Spleen (tissue), 11 donors: ENCODE results near the gene RAI14. TPM values are rescaled to one million over a fixed set of nuclear protein-coding genes. Genes with fewer than 3 reads are reported as not detected.

ENCODE experiments used
- DNase-seq: peaks from one replicate; pipeline ENCODE4 v3.0.0-alpha.2; 2020
- H3K27ac ChIP-seq, 8 donors: fragments of 200-600 bp; sonication (generic) in 7 of 8; 1 replicate in 4 of 8; 2 replicates in 4 of 8; pipeline versions ENCODE4 v1.5.0 to v1.8.0; 2016 to 2021; ENCODE audit warnings: inconsistent platforms in 4 of 8, mild to moderate bottlenecking in 4 of 8, moderate library complexity in 1 of 8
- H3K27me3 ChIP-seq, 7 donors: fragments of 200-600 bp; sonication (generic) in 6 of 7; replicated peaks in 1 of 7; 1 replicate in 4 of 7; 2 replicates in 3 of 7; pipeline versions ENCODE4 v1.5.0 to v1.8.0; 2016 to 2021; ENCODE audit warnings: inconsistent platforms in 3 of 7, mild to moderate bottlenecking in 1 of 7
- H3K36me3 ChIP-seq, 6 donors: fragments of 200-600 bp; sonication (generic) in 5 of 6; 1 replicate in 4 of 6; 2 replicates in 2 of 6; pipeline versions ENCODE4 v1.5.0 to v1.8.0; 2016 to 2021; ENCODE audit warnings: inconsistent platforms in 2 of 6
- H3K4me1 ChIP-seq, 6 donors: fragments of 200-600 bp; sonication (generic) in 5 of 6; 1 replicate in 3 of 6; 2 replicates in 3 of 6; pipeline versions ENCODE4 v1.5.0 to v1.8.0; 2016 to 2021; ENCODE audit warnings: inconsistent platforms in 3 of 6
- H3K4me3 ChIP-seq, 8 donors: fragments of 200-600 bp; sonication (generic) in 7 of 8; 1 replicate in 4 of 8; 2 replicates in 4 of 8; pipeline versions ENCODE4 v1.5.0 to v1.8.0; 2016 to 2021; ENCODE audit warnings: inconsistent platforms in 4 of 8, mild to moderate bottlenecking in 4 of 8, moderate library complexity in 2 of 8
- H3K9me3 ChIP-seq, 8 donors: fragments of 200-600 bp; sonication (generic) in 7 of 8; 1 replicate in 4 of 8; 2 replicates in 4 of 8; pipeline versions ENCODE4 v1.5.0 to v1.8.0; 2016 to 2021; ENCODE audit warnings: inconsistent platforms in 4 of 8
- POLR2A ChIP-seq, 3 donors: fragments of 450-650 bp; IDR thresholded peaks; one replicate each; pipeline ENCODE4 v1.5.1; 2017; ENCODE audit warnings: antibody characterized with exemption in 3 of 3, mild to moderate bottlenecking in 1 of 3
- POLR2AphosphoS5 ChIP-seq, 3 donors: sonication (generic); formaldehyde crosslinking; IDR thresholded peaks; one replicate each; pipeline ENCODE4 v1.5.1; 2017; ENCODE audit warnings: antibody characterized with exemption in 3 of 3
- WGBS, 5 donors: extraction: QIAGEN DNeasy Blood & Tissue Kit in 3 of 5; methylation state at CpG; one replicate each; pipeline versions ENCODE4 v1.1.5 to v1.1.7; 2013 to 2018; 5-methylcytosine and 5-hydroxymethylcytosine counted together
- intact Hi-C: fragments of 100-400 bp; cut with DNase I; formaldehyde crosslinking; loops from one replicate; pipeline ENCODE4 v1.15.0; 2023; ENCODE audit warnings: low total_unique reads
- polyA plus RNA-seq, 3 donors: library from polyadenylated mRNA; stranded (reverse); fragments of 200-250 nt; gene quantifications; one replicate each; pipeline ENCODE4 v1.2.1, GENCODE V29; 2013
- total RNA-seq, 7 donors: library from RNA; depleted of rRNA in 3 of 7; stranded (reverse); fragments of >200 nt in 3 of 7; fragmentation: NEBNext Ultra II Directional in 4 of 7; extraction: Animal tissue kit (Norgen Biotek cat#: 25700) in 4 of 7; gene quantifications; one replicate each; pipeline versions ENCODE4 v1.1.0 to v1.2.1, GENCODE V29; 2016 to 2021
- TF ChIP-seq, protein P1 (sequence below), 11 experiments: fragments of 200-600 bp in 7 of 11; fragments of 450-650 bp in 4 of 11; sonication (generic) in 4 of 11; IDR thresholded peaks in 8 of 11; conservative IDR thresholded peaks in 3 of 11; 1 replicate in 7 of 11; 2 replicates in 4 of 11; pipeline versions ENCODE4 v1.4.0 to v1.8.0; 2016 to 2021; ENCODE audit warnings: antibody characterized with exemption in 11 of 11, inconsistent platforms in 4 of 11, mild to moderate bottlenecking in 1 of 11
- donor health status: healthy with polysubstance abuse.
- donor health status: DM: no; HTN: no; CAD: no; lungs with moderate emphysema.
- donor health status: DM: no; HTN: no; CAD: no.
- donor health status: Bipolar disorder and iron deficiency.
- donor health status: healthy.
- donor health status: DM: no; HTN: no; CAD: no.
- donor health status: DM: yes; HTN: yes; CAD: no.

Gene RAI14
- total and polyA plus RNA-seq, 10 donors = 14.2 to 217 (median 116) TPM

DNA sequence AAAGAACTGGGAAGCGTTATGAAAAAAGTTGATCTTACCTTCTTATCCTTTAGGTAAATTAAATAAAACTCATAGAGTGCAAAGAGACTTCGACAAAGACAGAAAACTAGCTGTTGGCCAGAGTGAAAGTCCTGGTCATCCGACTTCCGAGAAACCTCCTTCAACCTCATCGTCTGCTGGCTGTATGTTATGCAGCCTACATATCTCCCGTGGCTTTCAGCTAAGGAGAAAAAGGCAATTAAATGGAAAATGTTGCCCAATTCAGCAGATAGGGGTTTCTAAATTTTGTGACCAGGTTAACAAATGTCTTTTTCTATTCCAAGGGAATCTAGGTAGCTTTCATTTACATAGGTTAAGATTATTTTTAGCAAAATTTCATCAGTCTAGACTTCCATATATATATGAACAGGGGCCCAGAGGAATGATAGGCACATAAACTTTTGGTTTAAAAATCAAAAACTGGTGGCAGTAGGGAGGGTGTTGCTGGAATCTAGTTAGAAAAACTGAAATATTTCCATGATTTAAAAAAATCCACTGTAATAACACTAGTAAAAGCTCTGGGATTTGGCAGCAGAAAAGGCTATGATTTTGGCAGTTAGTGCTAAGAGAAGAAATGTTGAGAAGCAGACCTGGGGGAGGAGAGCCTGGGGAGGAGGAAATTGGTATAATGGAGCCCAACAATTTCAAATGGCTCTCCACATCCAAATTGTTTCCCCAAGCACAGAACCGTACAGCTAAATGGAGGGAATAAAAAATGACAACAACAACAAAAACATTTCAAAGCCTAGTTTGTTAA, 32.1 kb downstream of the RAI14 start:
- intact Hi-C loops = no loop called here
- no peaks in the 10 kb centered on the region for H3K9me3 ChIP-seq
- no peak for DNase-seq
- H3K4me1 ChIP-seq = peaks cover 0 to 32% (median 12%) of the 10 kb centered on the region in 6 donors
- TF ChIP-seq POLR2AphosphoS5 (IDR thresholded peaks at IDR 0.05) (no peak), POLR2A (IDR thresholded peaks at IDR 0.05) (no peak)
- TF ChIP-seq, protein P1, sequence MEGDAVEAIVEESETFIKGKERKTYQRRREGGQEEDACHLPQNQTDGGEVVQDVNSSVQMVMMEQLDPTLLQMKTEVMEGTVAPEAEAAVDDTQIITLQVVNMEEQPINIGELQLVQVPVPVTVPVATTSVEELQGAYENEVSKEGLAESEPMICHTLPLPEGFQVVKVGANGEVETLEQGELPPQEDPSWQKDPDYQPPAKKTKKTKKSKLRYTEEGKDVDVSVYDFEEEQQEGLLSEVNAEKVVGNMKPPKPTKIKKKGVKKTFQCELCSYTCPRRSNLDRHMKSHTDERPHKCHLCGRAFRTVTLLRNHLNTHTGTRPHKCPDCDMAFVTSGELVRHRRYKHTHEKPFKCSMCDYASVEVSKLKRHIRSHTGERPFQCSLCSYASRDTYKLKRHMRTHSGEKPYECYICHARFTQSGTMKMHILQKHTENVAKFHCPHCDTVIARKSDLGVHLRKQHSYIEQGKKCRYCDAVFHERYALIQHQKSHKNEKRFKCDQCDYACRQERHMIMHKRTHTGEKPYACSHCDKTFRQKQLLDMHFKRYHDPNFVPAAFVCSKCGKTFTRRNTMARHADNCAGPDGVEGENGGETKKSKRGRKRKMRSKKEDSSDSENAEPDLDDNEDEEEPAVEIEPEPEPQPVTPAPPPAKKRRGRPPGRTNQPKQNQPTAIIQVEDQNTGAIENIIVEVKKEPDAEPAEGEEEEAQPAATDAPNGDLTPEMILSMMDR (IDR thresholded peaks at IDR 0.05 in 8 of 11, conservative IDR thresholded peaks at IDR 0.05 in 3 of 11) = no peak
- H3K27me3 ChIP-seq = no peaks in the 10 kb centered on the region
- peak overlapping the region in 1 of 8 donors; percentile 18 for H3K27ac ChIP-seq
- H3K36me3 ChIP-seq = peaks cover 0 to 22% (median 0%) of the 10 kb centered on the region in 6 donors
- 81 to 92% (median 88%) methylated on average over 7 of the region's 7 CpGs for WGBS, 5 donors
- H3K4me3 ChIP-seq = no peak overlapping the region

DNA sequence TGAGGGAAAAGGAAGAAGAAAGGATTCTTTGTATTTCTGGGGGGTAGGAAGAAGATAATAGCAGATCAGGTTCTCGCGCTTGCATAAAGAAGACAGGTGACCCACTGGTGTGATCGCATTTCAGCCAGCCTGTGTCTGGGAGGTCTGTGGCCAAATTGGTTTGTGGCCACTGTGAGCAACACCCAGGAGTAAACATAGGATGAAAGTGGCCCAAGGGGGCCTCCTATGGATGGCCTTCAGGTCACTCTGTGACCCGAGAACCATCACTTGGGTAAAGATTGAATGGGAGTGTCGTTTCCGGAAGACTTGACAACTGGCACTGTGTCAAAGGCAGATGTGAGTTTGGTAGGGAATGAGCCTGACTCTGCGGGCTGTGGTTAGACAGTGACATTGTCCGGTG, 34.2 kb downstream of the RAI14 start:
- DNase-seq = no peak
- intact Hi-C loops = no loop called here
- H3K4me1 ChIP-seq = peaks cover 8 to 45% (median 27%) of the 10 kb centered on the region in 6 donors
- H3K9me3 ChIP-seq = no peaks in the 10 kb centered on the region
- H3K27me3 ChIP-seq = no peaks in the 10 kb centered on the region
- 75 to 85% (median 78%) methylated on average over 8 of the region's 8 CpGs for WGBS, 5 donors
- no peak overlapping the region for H3K4me3 ChIP-seq
- H3K36me3 ChIP-seq = peaks cover 0 to 24% (median 0%) of the 10 kb centered on the region in 6 donors
- TF ChIP-seq, protein P1 (IDR thresholded peaks at IDR 0.05 in 8 of 11, conservative IDR thresholded peaks at IDR 0.05 in 3 of 11) = no peak
- TF ChIP-seq POLR2A (IDR thresholded peaks at IDR 0.05) (no peak), POLR2AphosphoS5 (IDR thresholded peaks at IDR 0.05) (no peak)
- peak overlapping the region in 3 of 8 donors; percentile 5 to 16 (median 12) for H3K27ac ChIP-seq

DNA sequence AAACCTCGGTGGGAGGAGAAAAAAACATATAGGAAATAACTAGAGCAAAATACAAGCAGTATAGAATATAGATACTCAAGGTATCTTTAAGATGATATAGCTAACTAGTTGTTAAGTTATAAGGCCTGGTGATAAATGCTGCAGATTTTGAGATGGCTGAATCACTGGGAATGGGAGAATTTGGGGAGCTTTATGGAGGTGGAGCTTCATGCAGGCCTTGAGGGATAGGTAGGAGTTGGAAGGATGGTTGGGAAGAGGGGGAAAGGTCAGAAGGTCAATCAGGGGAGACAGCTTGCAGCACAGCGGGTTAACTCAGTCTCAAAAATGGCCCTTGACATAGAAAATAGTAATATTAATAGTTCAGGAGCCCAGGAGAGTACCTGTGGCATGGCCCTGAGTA, 34.8 kb downstream of the RAI14 start:
- H3K9me3 ChIP-seq = no peaks in the 10 kb centered on the region
- WGBS, 5 donors = 78 to 87% (median 83%) methylated on average over 2 of the region's 2 CpGs
- H3K4me1 ChIP-seq = peaks cover 10 to 46% (median 30%) of the 10 kb centered on the region in 6 donors
- TF ChIP-seq, protein P1 (IDR thresholded peaks at IDR 0.05 in 8 of 11, conservative IDR thresholded peaks at IDR 0.05 in 3 of 11) = no peak
- TF ChIP-seq POLR2AphosphoS5 (IDR thresholded peaks at IDR 0.05) (no peak), POLR2A (IDR thresholded peaks at IDR 0.05) (no peak)
- peaks cover 0 to 24% (median 0%) of the 10 kb centered on the region in 6 donors for H3K36me3 ChIP-seq
- DNase-seq = no peak
- intact Hi-C loops = no loop called here
- H3K4me3 ChIP-seq = no peak overlapping the region
- peak overlapping the region in 3 of 8 donors; percentile 5 to 48 (median 16) for H3K27ac ChIP-seq
- H3K27me3 ChIP-seq = no peaks in the 10 kb centered on the region

DNA sequence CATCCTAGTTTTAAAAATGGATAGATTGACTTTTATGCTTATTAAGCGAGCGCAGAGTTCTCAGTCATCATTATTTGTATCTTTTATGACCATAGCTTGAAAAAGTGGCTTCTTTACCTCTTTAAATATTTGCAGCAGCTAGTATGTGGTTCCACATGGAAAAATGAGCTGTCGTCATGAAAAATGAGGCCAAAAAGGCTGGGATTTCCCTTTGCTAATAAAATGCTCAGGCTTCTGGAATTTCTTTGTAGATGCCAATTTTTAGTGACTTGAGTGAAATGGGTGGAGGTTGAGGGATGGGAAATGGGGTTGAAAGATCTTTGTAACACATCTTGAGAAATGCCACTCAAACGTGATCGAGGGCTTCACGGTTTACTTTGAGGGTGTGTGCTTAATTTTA, 35.2 kb downstream of the RAI14 start:
- intact Hi-C loops = no loop called here
- Histone ChIP-seq H3K4me3 (no peak overlapping the region), H3K36me3 (peaks cover 0 to 24% (median 0%) of the 10 kb centered on the region in 6 donors), H3K27me3 (no peaks in the 10 kb centered on the region), H3K4me1 (peaks cover 10 to 45% (median 32%) of the 10 kb centered on the region in 6 donors), H3K9me3 (no peaks in the 10 kb centered on the region), H3K27ac (peak overlapping the region in 3 of 8 donors; percentile 5 to 48 (median 16))
- DNase-seq = no peak
- TF ChIP-seq, protein P1 (IDR thresholded peaks at IDR 0.05 in 8 of 11, conservative IDR thresholded peaks at IDR 0.05 in 3 of 11) = no peak
- TF ChIP-seq POLR2A (IDR thresholded peaks at IDR 0.05) (no peak), POLR2AphosphoS5 (IDR thresholded peaks at IDR 0.05) (no peak)
- WGBS, 5 donors = 64 to 78% (median 73%) methylated on average over 6 of the region's 6 CpGs
